Mesenteric fat pad (tissue), 1 donor: Measurements from ENCODE around the gene CENPC. TPM values are rescaled to one million over a fixed set of nuclear protein-coding genes. Genes with fewer than 3 reads are reported as not detected.
"Not testable (repeated sequence)": the region's sequence is repeated elsewhere in the genome, so short reads cannot be mapped to it uniquely, and the experiment has no call there.

ENCODE experiments used
- DNase-seq: peaks from one replicate; pipeline ENCODE4 v3.0.0-alpha.2; 2020; ENCODE audit warnings: low spot score
- total RNA-seq: library from RNA; stranded (reverse); fragmentation: NEBNext Ultra II Directional; extraction: Animal tissue kit (Norgen Biotek cat#: 25700); gene quantifications from one replicate; pipeline ENCODE4 v1.2.1, GENCODE V29; 2021
- donor health status: DM: yes; HTN: yes; CAD: no.

Gene CENPC
- total RNA-seq, 1 donor from 2014 or later, result 17.5 TPM

DNA sequence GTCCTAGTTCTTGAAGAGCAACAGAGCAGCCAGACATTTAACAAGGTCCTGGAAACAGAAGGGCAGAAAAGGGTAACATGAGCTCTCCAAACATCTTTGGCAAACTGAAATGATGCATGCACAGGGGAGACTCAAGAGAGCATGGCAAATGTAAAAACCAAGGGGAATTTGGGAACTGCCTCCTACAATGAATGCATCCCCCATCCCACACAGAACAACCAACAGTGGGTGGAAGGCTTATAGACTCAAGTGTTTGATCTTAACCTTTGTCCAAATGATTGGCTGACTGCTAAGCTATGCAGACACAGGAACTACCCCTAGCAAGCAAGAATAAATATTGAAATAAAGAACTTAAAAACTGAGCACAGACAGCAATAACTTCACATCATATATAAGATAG, 74.4 kb downstream of the CENPC start:
- DNase-seq, result no peak

DNA sequence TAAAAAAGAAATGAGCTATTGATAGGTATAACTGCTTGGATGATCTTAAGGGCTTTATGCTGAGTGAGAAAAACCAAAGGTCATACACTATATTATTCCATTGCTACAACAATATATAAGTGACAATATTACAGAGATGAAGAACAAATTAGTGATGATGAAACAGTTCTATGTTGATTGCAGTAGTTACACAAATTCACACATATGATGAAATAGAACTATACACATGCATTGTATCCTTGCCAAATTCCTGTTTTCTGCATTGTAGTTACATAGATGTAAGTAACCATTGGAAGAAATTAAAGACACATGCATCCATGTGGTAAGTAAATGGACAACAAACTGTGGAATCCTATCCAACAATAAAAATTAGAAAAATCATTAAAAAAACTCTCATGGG, 76.5 kb downstream of the CENPC start:
- DNase-seq, result no peak

DNA sequence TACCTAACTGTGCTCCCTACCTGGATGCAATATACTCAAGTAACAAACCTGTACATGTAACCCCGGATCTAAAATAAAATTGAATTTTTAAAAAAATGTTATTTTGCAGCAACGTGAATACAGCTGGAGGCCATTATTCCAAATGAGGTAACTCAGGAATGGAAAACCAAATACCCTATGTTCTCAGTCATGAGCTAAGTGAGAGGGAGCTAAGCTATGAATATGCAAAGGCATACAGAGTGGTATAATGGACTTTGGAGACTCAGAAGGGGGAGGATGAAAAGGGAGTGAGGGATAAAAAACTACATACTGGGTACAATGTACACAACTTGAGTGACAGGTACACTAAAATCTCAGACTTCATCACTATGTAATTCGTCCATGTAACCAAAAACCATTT, 78.6 kb downstream of the CENPC start:
- DNase-seq, result no peak

DNA sequence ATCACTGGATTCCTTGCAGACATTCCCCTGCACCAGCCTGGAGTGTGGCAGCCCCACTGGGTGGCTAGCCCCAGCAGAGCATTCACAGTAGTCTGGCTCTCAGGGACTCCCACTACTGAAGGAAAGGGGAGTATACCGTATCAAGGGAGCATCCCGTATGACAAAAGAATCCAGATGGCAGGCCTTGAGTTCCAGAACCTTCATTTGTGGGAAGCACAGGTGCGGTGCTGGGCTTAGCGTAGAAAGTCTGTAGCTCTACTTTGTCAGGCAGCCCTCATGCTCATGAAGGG, 79.6 kb downstream of the CENPC start:
- no peak for DNase-seq

DNA sequence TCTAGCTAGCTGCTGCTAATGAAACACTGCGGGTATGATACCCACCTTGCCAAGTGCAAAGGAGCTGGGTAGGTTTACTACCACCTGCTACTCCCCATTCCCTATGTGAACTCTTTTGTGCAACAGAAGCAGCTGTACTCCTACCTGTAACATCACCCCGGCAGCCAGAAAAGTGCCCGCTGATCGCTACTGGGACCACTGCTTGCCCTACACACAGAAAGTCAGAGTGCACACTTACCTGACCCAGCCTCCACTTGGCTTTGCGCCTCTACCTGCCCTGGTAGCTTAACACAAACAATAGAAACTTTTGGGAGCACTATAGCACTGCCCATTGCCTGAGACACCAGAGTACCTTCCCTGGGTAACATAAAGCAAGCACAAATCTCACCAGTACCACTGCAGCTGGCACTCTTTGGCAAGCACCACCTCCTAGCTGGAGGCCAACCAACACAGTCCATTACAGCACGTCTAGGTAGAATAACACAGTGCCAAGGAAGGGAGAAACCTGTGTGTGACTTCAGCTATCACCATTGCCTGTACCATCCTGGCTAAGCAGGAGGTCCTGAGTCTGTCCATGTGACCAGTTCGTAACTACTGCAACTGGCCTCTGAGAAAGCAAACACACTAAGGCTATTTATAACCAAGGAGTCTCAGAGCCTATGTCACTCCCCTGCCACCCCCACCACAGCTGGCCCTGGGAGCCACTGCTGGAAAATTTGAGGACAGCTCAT, 80.1 kb downstream of the CENPC start:
- no peak for DNase-seq

DNA sequence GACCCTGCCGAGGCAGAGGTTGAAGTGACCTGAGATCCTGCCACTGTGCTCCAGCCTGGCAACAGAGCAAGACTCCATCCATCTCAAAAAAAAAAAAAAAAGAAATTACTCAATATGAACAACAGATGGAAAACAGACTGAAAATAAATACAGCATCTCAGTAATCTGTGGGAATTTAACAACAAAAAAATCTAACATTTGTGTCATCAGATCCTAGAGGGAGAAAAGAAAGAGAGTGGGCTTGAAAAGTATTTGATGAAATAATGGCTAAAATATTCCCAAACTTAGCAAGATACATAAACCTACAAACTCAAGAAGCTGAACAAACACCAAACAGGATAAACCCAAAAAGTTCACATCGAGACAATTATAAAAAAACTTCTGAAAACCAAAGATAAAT, 84.7 kb downstream of the CENPC start:
- DNase-seq, result no peak

DNA sequence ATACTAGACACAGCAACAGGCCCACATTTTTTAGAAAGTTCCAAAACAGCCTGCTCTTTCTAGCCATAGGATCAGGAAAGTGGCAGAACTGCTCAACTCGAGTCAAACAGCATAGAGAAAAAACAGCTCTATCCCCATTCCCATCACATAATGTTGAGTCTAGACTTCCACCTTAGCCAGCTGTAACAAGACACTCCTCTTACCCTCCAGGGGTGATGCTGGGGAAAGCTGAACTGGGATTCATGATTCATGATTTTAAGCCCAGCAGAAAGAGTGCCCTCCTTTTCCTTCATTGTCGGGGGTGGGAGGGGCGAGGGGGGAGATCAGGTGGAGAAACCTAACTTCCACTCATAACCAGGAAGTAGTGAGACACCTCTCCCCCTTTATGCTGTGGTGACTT, 86.1 kb downstream of the CENPC start:
- no peak for DNase-seq

DNA sequence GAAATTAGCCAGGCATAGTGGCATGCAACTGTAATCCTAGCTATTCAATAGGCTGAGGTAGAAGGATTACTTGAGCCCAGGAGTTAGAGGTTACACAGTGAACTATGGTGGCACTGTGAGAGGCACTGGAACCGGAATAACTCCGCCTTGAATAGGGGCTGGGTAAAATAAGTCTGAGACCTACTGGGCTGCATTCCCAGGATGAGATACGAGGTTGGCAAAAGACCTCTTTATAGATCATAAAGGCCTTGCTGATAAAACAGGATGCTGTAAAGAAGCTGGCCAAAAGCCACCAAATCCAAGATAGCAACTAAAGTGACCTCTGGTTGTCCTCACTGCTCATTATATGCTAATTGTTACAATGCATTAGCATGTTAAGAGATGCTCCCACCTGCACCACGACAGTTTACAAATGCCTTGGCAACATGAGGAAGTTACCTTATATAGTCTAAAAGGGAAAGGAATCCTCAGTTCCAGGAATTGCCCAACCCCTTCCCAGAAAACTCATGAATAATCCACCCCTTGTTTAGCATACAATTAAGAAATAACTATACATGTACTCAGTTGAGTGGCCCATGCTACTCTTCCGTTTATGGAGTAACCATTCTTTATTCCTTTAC, 88.6 kb downstream of the CENPC start:
- DNase-seq, result no peak

DNA sequence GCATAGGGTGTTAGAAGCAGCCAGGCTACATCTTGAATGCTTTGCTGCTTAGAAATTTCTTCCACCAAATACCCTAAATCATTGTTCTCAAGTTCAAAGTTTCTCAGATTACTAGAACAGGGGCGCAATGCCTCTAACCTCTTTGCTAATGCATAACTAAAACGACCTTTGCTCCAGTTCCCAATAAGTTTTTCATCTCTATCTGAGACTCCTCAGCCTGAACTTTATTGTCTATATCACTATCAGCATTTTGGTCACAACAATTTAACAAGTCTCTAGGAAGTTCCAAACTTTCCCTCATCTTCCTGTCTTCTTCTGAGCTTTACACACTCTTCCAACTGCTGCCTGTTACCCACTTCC, 92.5 kb downstream of the CENPC start:
- not testable (repeated sequence) for DNase-seq

DNA sequence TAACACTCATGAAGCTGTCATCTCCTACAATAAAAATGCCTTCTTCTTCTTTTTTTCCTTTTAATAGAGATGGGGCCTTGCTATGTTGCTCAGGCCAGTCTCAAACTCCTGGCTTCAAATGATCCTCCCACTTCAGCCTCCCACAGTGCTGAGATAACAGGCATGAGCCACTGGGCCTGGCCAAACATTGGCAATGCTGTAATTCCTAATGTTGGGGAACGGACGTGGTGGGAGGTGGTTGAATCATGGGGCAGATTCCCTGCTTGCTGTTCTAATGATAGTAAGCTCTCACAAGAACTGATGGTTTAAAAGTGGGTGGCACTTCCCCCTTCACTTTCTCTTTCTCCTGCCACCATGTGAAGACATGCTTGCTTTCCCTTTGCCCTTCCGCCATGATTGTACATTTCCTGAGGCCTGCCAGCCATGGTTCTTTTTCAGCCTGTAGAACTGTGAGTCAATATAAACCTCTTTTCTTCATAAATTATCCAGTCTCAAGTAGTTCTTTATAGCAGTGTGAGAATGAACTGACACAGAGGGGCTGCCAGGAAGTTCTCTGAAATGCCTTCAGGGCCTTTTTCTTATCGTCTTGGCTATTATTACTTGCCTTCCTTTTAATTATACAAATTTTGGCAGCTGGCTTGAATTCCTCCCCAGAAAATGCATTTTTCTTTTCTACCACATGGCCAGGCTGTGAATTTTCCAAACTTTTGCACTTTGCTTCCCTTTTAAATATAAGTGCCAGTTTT, 93.0 kb downstream of the CENPC start:
- no peak for DNase-seq

DNA sequence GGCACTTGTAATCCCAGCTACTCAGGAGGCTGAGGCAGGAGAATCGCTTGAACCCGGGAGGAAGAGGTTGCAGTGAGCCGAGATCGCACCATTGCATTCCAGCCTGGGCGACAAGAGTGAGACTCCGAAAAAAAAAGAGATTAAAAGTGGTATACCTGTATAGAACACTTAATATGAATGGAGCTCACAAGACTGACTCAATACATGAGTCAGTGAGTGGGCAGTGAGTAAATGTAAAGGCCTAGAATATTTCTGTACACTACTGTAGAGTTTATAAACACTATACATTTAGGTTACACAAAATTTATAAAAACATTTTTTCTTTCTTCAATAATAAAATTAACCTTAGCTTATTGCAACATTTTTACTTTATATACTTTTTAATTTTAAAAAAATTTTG, 93.8 kb downstream of the CENPC start:
- DNase-seq, result no peak

DNA sequence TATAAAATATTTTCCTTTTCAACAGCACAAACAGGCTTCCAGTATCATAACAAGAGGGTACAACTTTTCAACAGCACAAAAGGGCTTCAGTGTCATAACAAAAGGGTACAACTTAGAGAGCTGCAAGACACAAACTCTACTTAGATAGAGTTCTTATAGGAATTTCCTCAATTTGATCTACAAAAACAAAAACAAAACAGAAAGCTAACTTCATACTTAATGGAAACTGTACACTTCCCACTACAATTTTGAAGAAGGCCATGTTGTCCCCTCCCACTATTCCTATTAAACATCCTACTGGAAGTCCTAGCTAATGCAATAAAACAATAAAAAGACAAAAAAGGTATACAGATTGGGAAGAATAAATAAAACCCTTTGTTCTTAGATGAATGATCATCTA, 96.7 kb downstream of the CENPC start:
- no peak for DNase-seq

DNA sequence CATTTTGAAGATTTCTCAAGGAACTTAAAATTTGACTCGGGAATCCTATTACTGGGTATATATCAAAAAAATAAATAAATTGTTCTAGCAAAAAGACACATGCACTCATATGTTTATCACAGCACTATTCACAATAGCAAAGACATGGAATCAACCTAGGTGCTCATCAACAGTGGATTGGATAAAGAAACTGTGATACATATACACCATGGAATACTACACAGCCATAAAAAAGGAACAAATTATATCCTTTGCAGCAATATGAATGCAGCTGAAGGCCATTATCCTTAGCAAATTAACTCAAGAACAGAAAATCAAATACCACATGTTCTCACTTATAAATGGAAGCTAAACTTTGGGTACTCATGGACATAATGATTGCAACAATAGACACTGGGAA, 97.4 kb downstream of the CENPC start:
- no peak for DNase-seq

DNA sequence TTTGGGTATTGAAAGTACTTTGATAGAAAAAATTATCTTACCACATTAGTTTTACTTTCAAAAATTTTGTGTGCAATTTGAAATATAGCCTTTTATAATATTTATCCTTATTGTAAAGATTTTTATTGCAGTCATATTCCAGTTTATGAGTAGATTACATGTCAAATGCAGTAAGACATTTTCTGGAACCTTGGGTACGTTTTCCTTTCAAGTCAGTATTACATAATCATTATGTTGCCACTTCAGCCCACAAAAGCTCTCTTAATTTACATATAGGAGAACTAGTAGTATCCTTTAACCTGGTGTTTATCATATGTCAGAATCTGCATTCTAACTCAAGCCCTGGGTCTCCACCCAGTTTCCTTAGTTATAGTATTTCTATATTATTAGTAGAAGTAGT, 98.5 kb downstream of the CENPC start:
- no peak for DNase-seq

DNA sequence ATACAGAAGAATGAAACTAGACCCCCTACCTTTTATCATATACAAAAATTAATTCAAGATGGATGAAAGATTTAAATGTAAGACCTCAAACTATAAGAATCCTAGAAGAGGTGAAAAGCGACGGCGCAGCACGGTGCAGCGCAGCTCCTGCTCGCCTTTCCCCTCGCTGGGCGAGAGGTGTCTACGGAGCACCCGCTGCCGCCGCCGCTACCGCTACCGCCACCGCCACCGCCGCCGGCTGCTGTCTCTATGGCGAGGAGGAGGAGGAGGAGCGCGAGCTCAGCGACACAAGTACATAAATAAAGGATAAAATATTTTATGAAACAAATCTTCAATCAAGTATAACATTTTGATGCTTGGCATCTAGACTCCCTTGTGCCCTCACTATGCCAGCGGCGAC, 99.4 kb downstream of the CENPC start:
- DNase-seq, result not testable (repeated sequence)

DNA sequence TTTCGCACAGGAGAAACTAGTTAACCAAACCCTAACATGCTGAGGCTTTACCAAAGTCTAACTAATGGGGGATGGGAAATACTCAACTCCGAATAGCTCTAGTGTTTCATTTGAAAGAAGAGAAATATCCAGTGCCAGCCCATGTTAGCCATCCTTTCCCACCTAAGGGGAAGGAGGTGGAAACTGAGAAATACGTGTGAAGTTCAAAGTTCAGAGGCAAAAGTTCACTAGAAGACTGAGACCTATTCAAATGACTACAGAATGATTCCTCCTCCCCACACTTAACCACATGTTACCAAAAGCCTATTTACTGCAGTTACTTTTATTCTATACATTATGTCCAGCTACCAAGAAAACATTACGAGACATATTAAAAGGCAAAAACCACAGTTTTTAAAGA, 106.3 kb downstream of the CENPC start:
- DNase-seq, result no peak

DNA sequence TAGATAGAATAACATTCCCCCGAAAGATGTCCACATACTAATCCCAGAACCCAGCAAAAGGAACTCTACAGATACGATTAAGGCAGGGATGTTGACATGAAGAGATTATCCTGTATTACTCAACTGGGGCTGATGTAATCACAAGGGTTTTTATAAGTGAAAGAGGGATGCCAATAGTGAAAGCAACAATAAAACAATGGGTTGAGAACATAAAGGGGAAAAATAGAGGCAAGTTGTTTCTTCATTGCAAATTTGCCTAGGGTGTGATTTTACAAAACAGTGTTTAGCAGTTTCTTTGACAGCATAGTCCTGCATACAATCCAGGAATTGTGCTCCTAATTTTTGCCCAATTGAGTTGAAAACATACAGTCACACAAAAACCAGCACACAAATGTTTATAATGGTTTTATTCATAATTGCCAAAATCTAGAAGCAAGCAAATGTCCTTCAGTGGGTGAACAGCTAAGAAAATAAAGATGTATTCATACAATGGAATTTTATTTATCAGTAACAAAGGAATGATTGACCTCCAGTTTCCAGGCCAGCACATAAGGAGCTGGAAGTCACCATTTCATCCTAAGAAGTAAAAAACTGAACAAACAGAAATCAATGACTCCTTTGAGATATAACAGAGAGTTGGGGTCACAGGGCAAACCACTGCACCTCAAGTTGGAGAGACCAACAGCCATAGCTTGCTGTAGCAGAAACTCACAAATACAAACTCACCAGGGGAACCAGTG, 107.2 kb downstream of the CENPC start:
- DNase-seq, result no peak

DNA sequence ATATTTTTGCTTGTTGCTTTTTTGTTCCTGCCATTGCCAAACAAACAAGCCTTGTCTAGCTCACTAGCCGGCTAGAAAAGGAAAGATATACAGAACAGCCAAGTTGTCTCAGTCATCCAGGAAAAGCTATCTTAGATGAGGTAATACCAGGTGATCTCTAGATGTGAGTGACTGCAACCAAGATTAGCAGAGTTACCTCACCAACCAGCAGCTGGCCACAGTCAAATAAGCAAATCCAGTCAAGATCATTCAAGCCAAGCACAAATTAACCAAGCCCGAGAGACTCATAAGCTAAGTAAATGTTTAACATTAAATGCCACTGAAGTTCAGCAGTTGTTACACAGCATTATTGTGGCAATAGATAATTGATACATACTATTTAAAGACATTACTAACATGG, 108.6 kb downstream of the CENPC start:
- no peak for DNase-seq

DNA sequence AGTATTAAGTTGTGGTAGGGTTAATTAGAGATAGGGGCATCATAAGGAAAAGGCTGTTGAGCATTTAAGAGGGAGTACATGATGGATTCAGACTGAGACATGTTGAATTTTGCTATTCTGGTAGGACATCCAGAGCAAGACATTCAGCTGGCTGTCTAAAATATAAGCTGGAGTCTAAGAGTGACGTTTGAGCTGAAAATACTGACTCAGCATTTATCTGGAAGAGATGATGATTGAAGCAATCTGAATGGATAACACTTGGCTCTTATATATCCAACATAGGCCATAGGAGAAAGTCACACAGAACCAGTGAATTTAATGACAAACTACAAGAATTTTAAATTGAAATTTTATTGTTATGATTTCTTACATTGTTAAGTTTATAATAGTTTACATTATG, 114.3 kb downstream of the CENPC start:
- no peak for DNase-seq

DNA sequence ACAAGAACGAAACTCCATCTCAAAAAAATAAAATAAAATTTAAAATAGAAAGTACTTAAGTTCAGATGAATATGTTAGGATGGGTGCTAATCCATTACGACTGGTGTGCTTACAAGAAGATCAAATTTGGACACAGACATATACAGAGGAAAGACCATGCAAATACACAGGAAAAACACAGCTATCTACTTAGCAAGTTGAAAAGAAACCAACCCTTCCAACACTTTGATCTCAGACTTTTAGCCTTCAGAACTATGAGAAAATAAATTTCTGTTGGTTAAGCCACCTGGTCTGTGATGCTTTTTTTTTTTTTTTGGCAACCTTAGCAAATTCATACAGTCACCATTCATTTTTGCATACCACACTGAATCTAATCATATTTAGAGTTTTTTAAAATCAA, 116.5 kb downstream of the CENPC start:
- no peak for DNase-seq
